Thyroid gland (tissue), 4 donors: ENCODE data around the gene NOP9. TPM values are rescaled to one million over a fixed set of nuclear protein-coding genes. Genes with fewer than 3 reads are reported as not detected.

ENCODE experiments used
- DNase-seq, 2 donors: peaks; one replicate each; pipeline ENCODE4 v3.0.0-alpha.2; 2019
- H3K27ac ChIP-seq, 3 donors: fragments of 200-600 bp; sonication (generic); 1 replicate in 2 of 3; 2 replicates in 1 of 3; pipeline ENCODE4 v1.5.1; 2016 to 2019; ENCODE audit warnings: mild to moderate bottlenecking in 1 of 3, moderate library complexity in 1 of 3
- H3K27me3 ChIP-seq: fragments of 200-600 bp; sonication (generic); one replicate; pipeline ENCODE4 v1.5.1; 2019
- H3K36me3 ChIP-seq, 2 donors: fragments of 200-600 bp; sonication (generic); one replicate each; pipeline ENCODE4 v1.5.1; 2016 to 2019
- H3K4me1 ChIP-seq, 2 donors: fragments of 200-600 bp; sonication (generic); one replicate each; pipeline ENCODE4 v1.5.1; 2017 to 2019
- H3K4me3 ChIP-seq, 3 donors: fragments of 200-600 bp; sonication (generic); replicated peaks in 1 of 3; 1 replicate in 2 of 3; 2 replicates in 1 of 3; pipeline ENCODE4 v1.5.1; 2016; ENCODE audit warnings: mild to moderate bottlenecking in 1 of 3
- H3K9me3 ChIP-seq: fragments of 200-600 bp; sonication (generic); one replicate; pipeline ENCODE4 v1.5.1; 2017
- CTCF ChIP-seq, 6 experiments: fragments of 200-600 bp in 3 of 6; fragments of 450-650 bp in 3 of 6; sonication (generic) in 3 of 6; IDR thresholded peaks; one replicate each; pipeline ENCODE4 v1.5.1; 2016 to 2019; ENCODE audit warnings: antibody characterized with exemption in 6 of 6, mild to moderate bottlenecking in 2 of 6, inconsistent platforms in 1 of 6, moderate library complexity in 1 of 6
- POLR2A ChIP-seq, 2 donors: fragments of 450-650 bp; IDR thresholded peaks; one replicate each; pipeline ENCODE4 v1.6.1; 2017; ENCODE audit warnings: antibody characterized with exemption in 2 of 2, mild to moderate bottlenecking in 2 of 2, moderate library complexity in 1 of 2
- WGBS, 2 donors: methylation state at CpG; one replicate each; pipeline ENCODE4 v1.1.5; 2017; 5-methylcytosine and 5-hydroxymethylcytosine counted together
- intact Hi-C: fragments of 100-400 bp; cut with DNase I; formaldehyde crosslinking; loops from one replicate; pipeline ENCODE4 v1.15.1; 2023
- total RNA-seq, 4 donors: library from RNA; depleted of rRNA; stranded (reverse); fragments of >200 nt; gene quantifications; one replicate each; pipeline ENCODE4 v1.2.3, GENCODE V29; 2016

The NOP9 gene
- total RNA-seq, 4 donors from 2014 or later = 16.4 to 22.3 (median 20.7) TPM

- no peak overlapping the region for H3K27ac ChIP-seq
- H3K4me1 ChIP-seq = peaks cover 4% of the 10 kb centered on the region in 2 donors
- H3K9me3 ChIP-seq = no peaks in the 10 kb centered on the region
- DNase-seq = no peak
- WGBS, 2 donors = 92% methylated on average over 7 of the region's 7 CpGs
- intact Hi-C loops = no loop called here
- no peaks in the 10 kb centered on the region for H3K36me3 ChIP-seq
- H3K27me3 ChIP-seq = no peaks in the 10 kb centered on the region
- no peak overlapping the region for H3K4me3 ChIP-seq
- TF ChIP-seq CTCF (IDR thresholded peaks at IDR 0.05) = no peak
- TF ChIP-seq POLR2A (IDR thresholded peaks at IDR 0.05) = no peak
These were observed 45.7 kb upstream of the NOP9 start for GRCh38 chr14:24253936-24254335.

GRCh38 chr14:24254630-24255392 is 44.8 kb upstream of the NOP9 start:
- no peak overlapping the region for H3K27ac ChIP-seq
- peaks cover 13% of the 10 kb centered on the region in 2 donors for H3K4me1 ChIP-seq
- no peaks in the 10 kb centered on the region for H3K9me3 ChIP-seq
- intact Hi-C loops = no loop called here
- no peak for DNase-seq
- no peaks in the 10 kb centered on the region for H3K27me3 ChIP-seq
- 95% methylated on average over 15 to 16 of the region's 19 CpGs for WGBS, 2 donors
- no peaks in the 10 kb centered on the region for H3K36me3 ChIP-seq
- TF ChIP-seq CTCF (IDR thresholded peaks at IDR 0.05) (no peak), POLR2A (IDR thresholded peaks at IDR 0.05) (no peak)
- H3K4me3 ChIP-seq = no peak overlapping the region

- TF ChIP-seq POLR2A (IDR thresholded peaks at IDR 0.05) = no peak
- TF ChIP-seq CTCF (IDR thresholded peaks at IDR 0.05) = no peak
- Histone ChIP-seq H3K27me3 (no peaks in the 10 kb centered on the region), H3K4me1 (peaks cover 15 to 16% of the 10 kb centered on the region in 2 donors), H3K9me3 (no peaks in the 10 kb centered on the region), H3K36me3 (no peaks in the 10 kb centered on the region), H3K27ac (no peak overlapping the region), H3K4me3 (no peak overlapping the region)
- intact Hi-C loops = no loop called here
- 93% methylated on average over 7 to 8 of the region's 8 CpGs for WGBS, 2 donors
- no peak for DNase-seq
These were observed 44.2 kb upstream of the NOP9 start for GRCh38 chr14:24255438-24255837.

- Histone ChIP-seq H3K4me1 (peaks cover 15 to 16% of the 10 kb centered on the region in 2 donors), H3K4me3 (no peak overlapping the region), H3K36me3 (no peaks in the 10 kb centered on the region), H3K27me3 (no peaks in the 10 kb centered on the region), H3K9me3 (no peaks in the 10 kb centered on the region), H3K27ac (no peak overlapping the region)
- intact Hi-C loops = no loop called here
- no peak for DNase-seq
- 93 to 98% methylated on average over 11 to 12 of the region's 12 CpGs for WGBS, 2 donors
- TF ChIP-seq POLR2A (IDR thresholded peaks at IDR 0.05) = no peak
- no peak for TF ChIP-seq CTCF (IDR thresholded peaks at IDR 0.05)
These were observed 43.5 kb upstream of the NOP9 start for GRCh38 chr14:24255931-24256711.

- Histone ChIP-seq H3K27me3 (no peaks in the 10 kb centered on the region), H3K4me3 (no peak overlapping the region), H3K9me3 (no peaks in the 10 kb centered on the region), H3K36me3 (no peaks in the 10 kb centered on the region), H3K27ac (no peak overlapping the region), H3K4me1 (peaks cover 15 to 16% of the 10 kb centered on the region in 2 donors)
- no peak for TF ChIP-seq CTCF (IDR thresholded peaks at IDR 0.05)
- no peak for TF ChIP-seq POLR2A (IDR thresholded peaks at IDR 0.05)
- whole genome bisulfite sequencing, 2 donors = 74 to 79% methylated on average over 4 of the region's 4 CpGs
- intact Hi-C loops = no loop called here
- DNase-seq = no peak
These were observed 42.7 kb upstream of the NOP9 start for GRCh38 chr14:24256960-24257359.
